PC-3 (cell line): ENCODE data around the gene PPP1CC. TPM values are rescaled to one million over a fixed set of nuclear protein-coding genes. Genes with fewer than 3 reads are reported as not detected.
"Not testable (repeated sequence)": the region's sequence is repeated elsewhere in the genome, so short reads cannot be mapped to it uniquely, and the experiment has no call there.

Experiments
- ATAC-seq: fragments of 200-7000 bp; cut with Tn5 transposase; 2 replicates; pipeline ENCODE4 v1.9.1; 2020; ENCODE audit warnings: mild to moderate bottlenecking, moderate library complexity
- BruUV-seq: library from RNA; stranded (reverse); fragments of 400-500 nt; replicated peaks from 2 replicates; lab custom pipeline; 2021; lab: Mats Ljungman, UMichigan
- CTCF ChIA-PET: fragments of 300-600 bp; sonication (Branson Sonifier 250); formaldehyde crosslinking; loops from one replicate; lab custom pipeline; 2022; ENCODE audit warnings: antibody characterized with exemption; lab: Charles Lee
- POLR2A ChIA-PET: fragments of 300-600 bp; sonication (Branson Sonifier 250); formaldehyde crosslinking; loops from one replicate; lab custom pipeline; 2022; ENCODE audit warnings: antibody characterized with exemption; ENCODE audit not compliant: unreplicated experiment; lab: Charles Lee
- DNase-seq: peaks from one replicate; pipeline ENCODE4 v3.0.0-alpha.2; 2015
- H2AFZ ChIP-seq: fragments of 300-600 bp; sonication (generic); 2 replicates; pipeline ENCODE4 v1.6.0; 2016; ENCODE audit warnings: antibody characterized with exemption, low read length
- H3F3A ChIP-seq: fragments of 300-600 bp; sonication (generic); one replicate; pipeline ENCODE4 v1.6.0; 2017; ENCODE audit warnings: antibody characterized with exemption, low read length, control low read depth, mild to moderate bottlenecking; ENCODE audit not compliant: unreplicated experiment
- H3K27ac ChIP-seq: fragments of 300-600 bp; sonication (generic); 2 replicates; pipeline ENCODE4 v1.5.1; 2016; ENCODE audit warnings: mild to moderate bottlenecking, low read length
- H3K27me3 ChIP-seq: fragments of 300-600 bp; sonication (generic); 2 replicates; pipeline ENCODE4 v1.6.1; 2016; ENCODE audit warnings: low read length, mixed read lengths
- H3K36me3 ChIP-seq: fragments of 300-600 bp; sonication (generic); 2 replicates; pipeline ENCODE4 v1.6.1; 2016; ENCODE audit warnings: low read depth, mixed run types, low read length, mixed read lengths
- H3K4me1 ChIP-seq: fragments of 300-600 bp; sonication (generic); 2 replicates; pipeline ENCODE4 v1.5.1; 2016; ENCODE audit warnings: low read length; ENCODE audit not compliant: insufficient read depth
- H3K4me2 ChIP-seq: fragments of 300-600 bp; sonication (generic); 2 replicates; pipeline ENCODE4 v1.6.0; 2016; ENCODE audit warnings: low read length
- H3K4me3 ChIP-seq: fragments of 300-600 bp; sonication (generic); 2 replicates; pipeline ENCODE4 v1.5.1; 2016; ENCODE audit warnings: mild to moderate bottlenecking, low read length, mixed read lengths
- H3K79me2 ChIP-seq: fragments of 300-600 bp; sonication (generic); 2 replicates; pipeline ENCODE4 v1.6.1; 2017; ENCODE audit warnings: low read length, mixed read lengths
- H3K9ac ChIP-seq: fragments of 300-600 bp; sonication (generic); 2 replicates; pipeline ENCODE4 v1.6.0; 2016; ENCODE audit warnings: mild to moderate bottlenecking, low read length
- H3K9me2 ChIP-seq: fragments of 300-600 bp; sonication (generic); replicated peaks from 2 replicates; pipeline ENCODE4 v1.6.1; 2016; ENCODE audit warnings: mixed run types, low read length, mixed read lengths
- H3K9me3 ChIP-seq: fragments of 300-600 bp; sonication (generic); 2 replicates; pipeline ENCODE4 v1.6.1; 2016; ENCODE audit warnings: low read length, mixed read lengths
- H4K20me1 ChIP-seq: fragments of 300-600 bp; sonication (generic); 2 replicates; pipeline ENCODE4 v1.6.1; 2016; ENCODE audit warnings: low read length, mixed read lengths
- CTCF ChIP-seq: fragments of 300-600 bp; sonication (generic); conservative IDR thresholded peaks from 2 replicates; pipeline ENCODE4 v1.5.1; 2017; ENCODE audit warnings: antibody characterized with exemption, low read depth, mild to moderate bottlenecking, low read length
- EZH2 ChIP-seq: fragments of 300-600 bp; sonication (generic); IDR thresholded peaks from one replicate; pipeline ENCODE4 v1.6.1; 2017; ENCODE audit warnings: antibody characterized with exemption, mild to moderate bottlenecking, low read length; ENCODE audit not compliant: unreplicated experiment
- EZH2phosphoT487 ChIP-seq: fragments of 300-600 bp; sonication (generic); IDR thresholded peaks from 2 replicates; pipeline ENCODE4 v1.6.1; 2018; ENCODE audit warnings: mild to moderate bottlenecking, antibody characterized with exemption, low read length, borderline replicate concordance
- intact Hi-C: fragments of 100-400 bp; cut with micrococcal nuclease; formaldehyde crosslinking; loops from 2 replicates; pipeline ENCODE4 v1.9.0; 2023
- total RNA-seq: library from RNA; depleted of rRNA; stranded (reverse); fragments of >200 nt; gene quantifications from 2 replicates; pipeline ENCODE4 v1.2.3, GENCODE V29; 2014

The PPP1CC gene
- total RNA-seq, 1 experiment from 2014 or later: 204 TPM

GRCh38 chr12:110726028-110726427, 16.7 kb downstream of the PPP1CC start:
- no peak for TF ChIP-seq EZH2phosphoT487
- no peak for TF ChIP-seq CTCF
- no peak for TF ChIP-seq EZH2
- no peaks in the 10 kb centered on the region for H3K9me2 ChIP-seq
- BruUV-seq: no TSS peak
- no peak overlapping the region for H3K9ac ChIP-seq
- DNase-seq: no peak
- no peaks in the 10 kb centered on the region for H3F3A ChIP-seq
- CTCF ChIA-PET: no interaction called here
- H3K9me3 ChIP-seq: no peaks in the 10 kb centered on the region
- peaks cover 84% of the 10 kb centered on the region for H3K36me3 ChIP-seq
- H3K4me3 ChIP-seq: no peak overlapping the region
- ATAC-seq: no peak
- H3K79me2 ChIP-seq: peaks cover 55% of the 10 kb centered on the region
- intact Hi-C loops: no loop called here
- POLR2A ChIA-PET: no interaction called here
- H3K4me2 ChIP-seq: no peak overlapping the region
- no peak overlapping the region for H3K27ac ChIP-seq
- no peak overlapping the region for H2AFZ ChIP-seq
- H3K27me3 ChIP-seq: no peaks in the 10 kb centered on the region
- H3K4me1 ChIP-seq: no peaks in the 10 kb centered on the region
- H4K20me1 ChIP-seq: peaks cover 55% of the 10 kb centered on the region

GRCh38 chr12:110725267-110725666, 17.4 kb downstream of the PPP1CC start:
- H3K79me2 ChIP-seq: peaks cover 48% of the 10 kb centered on the region
- no peaks in the 10 kb centered on the region for H3K9me2 ChIP-seq
- no peaks in the 10 kb centered on the region for H3K4me1 ChIP-seq
- ChIA-PET POLR2A (no interaction called here), CTCF (no interaction called here)
- ATAC-seq (no peak), DNase-seq (no peak)
- H3K36me3 ChIP-seq: peaks cover 84% of the 10 kb centered on the region
- no peak for TF ChIP-seq EZH2phosphoT487
- no peak for TF ChIP-seq EZH2
- no peak for TF ChIP-seq CTCF
- intact Hi-C loops: no loop called here
- H4K20me1 ChIP-seq: peaks cover 48% of the 10 kb centered on the region
- no peaks in the 10 kb centered on the region for H3K9me3 ChIP-seq
- no peak overlapping the region for H3K9ac ChIP-seq
- H2AFZ ChIP-seq: no peak overlapping the region
- BruUV-seq: no TSS peak
- H3K27me3 ChIP-seq: no peaks in the 10 kb centered on the region
- H3K4me3 ChIP-seq: no peak overlapping the region
- no peak overlapping the region for H3K4me2 ChIP-seq
- H3F3A ChIP-seq: no peaks in the 10 kb centered on the region
- H3K27ac ChIP-seq: no peak overlapping the region

GRCh38 chr12:110722892-110723291, 19.8 kb downstream of the PPP1CC start:
- H3K4me1 ChIP-seq, H3K9me2 ChIP-seq, H3K4me3 ChIP-seq, H3K9me3 ChIP-seq, H2AFZ ChIP-seq, H3F3A ChIP-seq, intact Hi-C loops, DNase-seq, ATAC-seq, H3K27me3 ChIP-seq, H3K4me2 ChIP-seq, BruUV-seq, POLR2A ChIA-PET, H3K27ac ChIP-seq, CTCF ChIA-PET, H3K9ac ChIP-seq: not testable (repeated sequence)
- Histone ChIP-seq H4K20me1 (peaks cover 39% of the 10 kb centered on the region), H3K79me2 (peaks cover 27% of the 10 kb centered on the region), H3K36me3 (peaks cover 90% of the 10 kb centered on the region)
